ENCODE measurements around the gene RAB36.

DNA sequence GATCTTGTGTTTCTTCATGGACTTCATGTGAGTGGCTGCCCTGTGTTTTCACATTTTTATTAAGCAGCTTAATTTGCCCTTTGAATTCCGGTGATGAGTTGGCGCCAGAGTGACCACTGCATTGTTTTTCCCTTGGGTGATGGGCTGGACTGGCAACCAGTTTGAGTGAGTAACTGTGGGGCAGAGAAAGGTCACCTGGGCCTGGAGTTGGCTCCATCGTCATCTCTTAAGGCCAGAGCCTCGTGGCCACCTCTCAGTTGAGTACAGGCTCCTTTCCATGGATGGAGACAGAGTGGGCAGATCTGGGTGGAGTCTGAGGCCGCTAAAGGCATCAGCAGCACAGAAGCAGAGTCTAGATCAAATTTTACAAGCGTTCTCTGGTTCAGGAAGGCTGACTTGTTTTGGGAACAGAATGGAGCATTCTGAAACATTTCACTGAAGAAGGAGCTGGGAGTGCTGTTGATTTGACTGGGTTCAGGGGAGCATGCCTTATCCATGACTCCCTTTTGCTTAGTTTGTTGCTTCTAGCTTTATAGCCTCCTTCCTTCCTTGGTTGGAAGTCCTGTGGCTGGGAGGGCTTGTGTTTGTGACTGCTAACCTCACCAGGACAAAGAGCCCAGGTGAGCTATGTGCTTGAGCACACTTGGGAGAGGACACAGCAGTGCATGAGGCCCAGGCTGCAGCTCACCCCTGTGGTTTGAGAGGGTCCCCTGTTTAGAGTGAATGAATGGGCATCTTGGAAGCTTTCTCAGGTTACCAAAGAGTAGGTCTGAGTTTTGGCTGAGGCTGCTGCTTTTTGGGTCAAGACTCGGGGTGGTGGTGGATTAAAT, 42.8 kb downstream of the RAB36 start:
- TF ChIP-seq, protein P1, sequence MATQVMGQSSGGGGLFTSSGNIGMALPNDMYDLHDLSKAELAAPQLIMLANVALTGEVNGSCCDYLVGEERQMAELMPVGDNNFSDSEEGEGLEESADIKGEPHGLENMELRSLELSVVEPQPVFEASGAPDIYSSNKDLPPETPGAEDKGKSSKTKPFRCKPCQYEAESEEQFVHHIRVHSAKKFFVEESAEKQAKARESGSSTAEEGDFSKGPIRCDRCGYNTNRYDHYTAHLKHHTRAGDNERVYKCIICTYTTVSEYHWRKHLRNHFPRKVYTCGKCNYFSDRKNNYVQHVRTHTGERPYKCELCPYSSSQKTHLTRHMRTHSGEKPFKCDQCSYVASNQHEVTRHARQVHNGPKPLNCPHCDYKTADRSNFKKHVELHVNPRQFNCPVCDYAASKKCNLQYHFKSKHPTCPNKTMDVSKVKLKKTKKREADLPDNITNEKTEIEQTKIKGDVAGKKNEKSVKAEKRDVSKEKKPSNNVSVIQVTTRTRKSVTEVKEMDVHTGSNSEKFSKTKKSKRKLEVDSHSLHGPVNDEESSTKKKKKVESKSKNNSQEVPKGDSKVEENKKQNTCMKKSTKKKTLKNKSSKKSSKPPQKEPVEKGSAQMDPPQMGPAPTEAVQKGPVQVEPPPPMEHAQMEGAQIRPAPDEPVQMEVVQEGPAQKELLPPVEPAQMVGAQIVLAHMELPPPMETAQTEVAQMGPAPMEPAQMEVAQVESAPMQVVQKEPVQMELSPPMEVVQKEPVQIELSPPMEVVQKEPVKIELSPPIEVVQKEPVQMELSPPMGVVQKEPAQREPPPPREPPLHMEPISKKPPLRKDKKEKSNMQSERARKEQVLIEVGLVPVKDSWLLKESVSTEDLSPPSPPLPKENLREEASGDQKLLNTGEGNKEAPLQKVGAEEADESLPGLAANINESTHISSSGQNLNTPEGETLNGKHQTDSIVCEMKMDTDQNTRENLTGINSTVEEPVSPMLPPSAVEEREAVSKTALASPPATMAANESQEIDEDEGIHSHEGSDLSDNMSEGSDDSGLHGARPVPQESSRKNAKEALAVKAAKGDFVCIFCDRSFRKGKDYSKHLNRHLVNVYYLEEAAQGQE (IDR thresholded peaks at IDR 0.05; ENCODE audit: low read depth), result no peak
- TF ChIP-seq MAX (IDR thresholded peaks at IDR 0.05) (no peak), RAD21 (IDR thresholded peaks at IDR 0.05; ENCODE audit: low read depth) (no peak), USF1 (IDR thresholded peaks at IDR 0.05) (no peak)
